ENCODE data around the gene GRIA1.

Gene GRIA1

DNA sequence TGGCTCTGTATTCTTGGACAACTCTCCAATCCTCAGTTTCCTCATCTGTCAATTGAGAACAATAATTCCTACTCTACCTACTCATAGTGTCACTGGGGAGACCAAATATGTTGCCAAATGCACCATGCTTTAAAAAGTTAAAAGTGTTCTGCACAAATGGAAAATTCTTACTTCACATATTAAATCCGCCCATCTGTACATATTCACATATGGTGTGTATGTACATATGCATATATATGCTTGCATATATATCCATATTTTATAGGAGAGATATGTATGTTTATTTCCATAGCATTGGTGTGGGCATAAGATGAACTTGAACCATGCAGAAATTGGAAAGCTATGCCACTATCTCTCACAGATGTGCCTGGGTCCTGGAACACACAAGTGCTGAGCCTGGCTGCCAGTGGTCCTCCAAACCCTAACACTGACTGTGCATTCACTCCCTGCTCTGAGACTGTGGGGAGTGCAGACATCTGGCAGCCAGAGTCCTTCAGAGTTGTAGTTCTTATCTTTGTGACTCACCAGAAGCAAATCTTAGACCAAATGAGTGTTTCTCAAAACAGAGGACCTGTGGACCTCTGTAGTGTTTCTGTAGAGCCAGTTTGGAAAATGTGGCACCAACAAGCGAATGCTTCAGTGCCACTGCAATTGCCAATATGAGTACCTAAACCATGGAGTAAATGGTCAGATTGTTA lies 168.7 kb downstream of the GRIA1 start:
- no peak for DNase-seq (ENCODE audit: low read depth in 2 of 2)

DNA sequence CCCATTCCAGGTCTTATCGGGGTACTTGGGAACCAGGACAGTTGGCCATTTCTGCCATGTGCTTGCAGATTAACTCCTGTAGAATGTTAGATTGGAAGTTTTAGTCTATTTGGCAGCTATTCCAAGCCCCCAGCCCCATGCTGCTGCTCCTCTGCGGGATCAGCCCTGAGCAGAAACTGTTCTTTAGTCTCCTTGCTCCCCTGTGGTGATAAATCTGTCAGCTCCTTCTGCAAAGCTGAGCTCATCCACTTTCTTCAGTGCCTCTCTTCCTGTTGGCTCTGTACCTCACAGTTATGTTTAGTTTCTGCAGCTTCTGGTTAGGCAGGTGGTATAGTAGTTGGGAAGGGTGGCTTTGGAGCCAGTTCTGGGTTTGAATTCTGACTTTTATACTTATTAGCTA lies 170.4 kb downstream of the GRIA1 start:
- no peak for DNase-seq (ENCODE audit: low read depth in 2 of 2)

DNA sequence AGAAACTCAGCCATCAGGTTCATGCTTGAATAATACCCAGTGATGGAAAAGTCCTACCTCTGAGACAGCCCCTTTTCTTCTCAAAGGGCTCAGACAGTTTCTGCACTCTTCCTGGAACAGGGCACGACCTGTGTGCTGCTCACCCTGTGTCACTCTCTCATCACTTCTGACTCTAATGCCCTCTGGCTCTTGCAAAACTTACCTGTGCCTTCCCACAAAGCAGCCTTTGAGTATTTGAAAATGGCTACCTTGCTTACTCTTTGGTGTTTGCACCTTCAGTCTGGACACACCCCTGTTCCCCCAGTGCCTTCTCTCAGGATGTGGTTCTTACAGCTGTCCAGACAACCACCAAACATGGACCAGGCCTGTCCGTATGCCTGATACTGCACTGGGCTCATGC lies 171.4 kb downstream of the GRIA1 start:
- DNase-seq (ENCODE audit: low read depth in 2 of 2) = no peak

DNA sequence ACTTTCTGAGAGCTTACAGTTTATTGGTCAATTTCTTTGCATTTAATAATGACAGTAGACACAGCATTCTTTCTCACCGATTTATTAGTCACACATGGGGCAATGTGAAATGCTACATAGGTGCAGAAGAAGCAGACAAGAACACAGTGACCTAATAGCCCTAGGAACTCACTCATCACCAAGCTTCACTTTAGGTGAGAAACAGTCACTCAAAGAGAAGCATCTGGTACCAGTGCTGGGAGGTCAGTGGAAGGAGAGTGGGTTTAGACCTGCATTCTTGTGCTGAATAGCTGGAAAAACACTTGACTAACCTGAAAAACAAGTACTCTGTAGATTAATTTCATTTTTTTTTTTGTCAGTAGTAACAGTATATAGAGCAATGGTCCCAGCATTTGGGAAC lies 179.6 kb downstream of the GRIA1 start:
- DNase-seq (ENCODE audit: low read depth in 2 of 2) = no peak

DNA sequence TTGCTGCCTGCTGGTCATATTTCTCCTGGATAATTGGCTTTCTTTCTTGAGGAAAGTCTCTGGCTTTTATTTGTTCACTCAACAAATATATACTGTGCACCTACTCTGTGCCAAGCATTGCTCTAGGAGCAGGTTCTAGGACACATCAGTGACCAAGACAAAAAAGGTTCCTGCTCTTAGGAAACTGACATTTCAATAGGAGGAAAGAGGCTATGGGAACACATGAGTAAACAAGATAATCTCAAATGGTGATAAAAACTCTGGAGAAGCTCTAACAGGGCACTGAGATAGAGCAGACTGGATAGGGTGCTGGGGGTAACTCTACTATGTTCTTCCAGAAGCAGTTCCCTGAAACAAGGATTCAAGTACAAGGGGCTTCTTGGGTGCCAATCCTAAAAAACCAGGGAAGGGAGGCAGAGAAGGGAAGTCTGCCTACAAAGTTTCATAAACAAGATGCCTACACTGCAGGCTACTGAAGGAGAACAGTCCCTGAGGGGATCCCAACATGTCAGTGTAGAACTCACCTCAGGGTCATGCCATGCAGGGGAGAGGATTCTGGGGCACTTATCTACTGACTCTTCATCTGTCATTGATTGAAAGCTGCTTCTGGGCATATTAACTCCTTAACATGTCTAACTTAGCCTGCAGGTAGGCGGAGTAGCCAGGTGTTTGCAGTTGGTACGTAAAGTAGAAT lies 181.3 kb downstream of the GRIA1 start:
- no peak for DNase-seq (ENCODE audit: low read depth in 2 of 2)

DNA sequence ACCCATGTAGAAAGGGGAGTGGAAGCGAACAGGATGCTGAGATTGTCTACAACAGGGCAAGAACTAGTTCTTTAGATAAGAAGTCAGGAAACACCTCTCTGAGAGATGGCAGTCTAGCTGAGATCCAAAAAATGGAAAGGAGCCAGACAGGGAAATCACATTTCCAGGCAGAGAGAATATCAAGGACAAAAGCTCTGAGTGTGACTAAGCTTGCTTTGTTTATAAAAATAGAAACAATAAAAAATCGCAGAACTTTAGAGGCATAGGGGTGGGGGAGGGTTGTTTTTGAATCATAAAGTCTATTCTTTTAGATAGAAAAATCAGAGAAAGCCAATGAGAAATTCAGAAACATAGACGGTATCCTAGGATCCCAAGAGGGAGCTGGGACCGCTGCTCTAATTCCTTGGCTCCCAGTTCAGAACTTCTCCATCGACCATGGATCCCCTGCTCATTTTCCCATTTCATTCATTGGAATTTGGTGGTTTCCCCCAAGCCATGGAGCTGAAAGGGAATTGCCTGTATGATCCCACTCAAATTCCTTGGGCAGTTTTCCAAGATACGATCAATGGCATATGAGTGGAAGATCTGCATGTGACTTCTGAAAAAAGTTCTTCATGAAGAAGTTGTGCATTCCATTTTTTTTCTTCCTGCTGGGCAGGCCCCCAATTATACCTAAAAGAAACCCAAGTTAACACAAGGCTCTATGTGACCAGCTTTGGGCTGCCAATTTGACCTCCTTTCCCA lies 182.0 kb downstream of the GRIA1 start:
- DNase-seq (ENCODE audit: low read depth in 2 of 2) = no peak

DNA sequence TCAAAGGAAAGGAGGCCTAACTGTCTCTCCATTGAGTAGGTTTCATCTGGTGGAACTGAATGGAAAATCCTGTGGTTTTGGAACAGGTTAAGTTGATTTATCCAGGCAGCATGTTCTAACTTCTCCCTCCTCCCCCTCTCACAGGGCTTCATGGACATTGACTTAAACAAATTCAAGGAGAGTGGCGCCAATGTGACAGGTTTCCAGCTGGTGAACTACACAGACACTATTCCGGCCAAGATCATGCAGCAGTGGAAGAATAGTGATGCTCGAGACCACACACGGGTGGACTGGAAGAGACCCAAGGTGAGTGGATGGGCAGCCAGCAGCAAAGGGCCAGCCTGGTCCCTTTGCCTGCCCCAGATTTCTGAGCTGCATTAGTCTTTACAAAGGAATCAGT lies 183.9 kb downstream of the GRIA1 start:
- no peak for DNase-seq (ENCODE audit: low read depth in 2 of 2)

DNA sequence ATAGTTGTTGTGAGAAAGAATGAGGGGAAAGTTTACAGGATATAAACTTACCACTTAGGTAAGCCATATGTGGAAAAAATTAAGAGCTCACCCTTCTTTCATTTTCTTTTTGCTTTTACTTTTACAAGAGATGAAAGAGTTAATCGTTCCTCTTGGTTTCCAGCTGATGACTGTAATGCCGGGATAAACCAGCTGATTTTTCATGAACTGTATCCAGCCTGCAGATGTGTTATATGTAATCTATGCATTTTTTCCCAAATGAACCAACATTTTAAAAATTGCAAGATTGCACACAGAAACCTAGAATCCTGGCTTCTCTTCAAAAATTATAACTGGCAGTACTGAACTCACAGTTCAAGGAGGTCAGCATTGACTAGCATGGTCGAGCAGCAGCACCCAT lies 185.9 kb downstream of the GRIA1 start:
- DNase-seq (ENCODE audit: low read depth in 2 of 2) = no peak

DNA sequence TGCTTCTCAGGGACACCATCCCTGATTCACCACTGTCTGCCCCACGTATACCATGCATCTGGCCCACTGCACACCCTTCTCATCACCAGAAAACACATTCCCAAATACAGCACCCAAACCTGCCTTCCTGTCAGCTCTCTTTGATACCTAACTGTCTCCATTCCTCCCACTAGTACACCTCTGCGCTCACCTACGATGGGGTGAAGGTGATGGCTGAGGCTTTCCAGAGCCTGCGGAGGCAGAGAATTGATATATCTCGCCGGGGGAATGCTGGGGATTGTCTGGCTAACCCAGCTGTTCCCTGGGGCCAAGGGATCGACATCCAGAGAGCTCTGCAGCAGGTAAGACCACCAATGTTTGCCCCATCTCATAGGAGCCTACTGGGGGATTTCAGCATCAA lies 186.4 kb downstream of the GRIA1 start:
- DNase-seq (ENCODE audit: low read depth in 2 of 2) = no peak

DNA sequence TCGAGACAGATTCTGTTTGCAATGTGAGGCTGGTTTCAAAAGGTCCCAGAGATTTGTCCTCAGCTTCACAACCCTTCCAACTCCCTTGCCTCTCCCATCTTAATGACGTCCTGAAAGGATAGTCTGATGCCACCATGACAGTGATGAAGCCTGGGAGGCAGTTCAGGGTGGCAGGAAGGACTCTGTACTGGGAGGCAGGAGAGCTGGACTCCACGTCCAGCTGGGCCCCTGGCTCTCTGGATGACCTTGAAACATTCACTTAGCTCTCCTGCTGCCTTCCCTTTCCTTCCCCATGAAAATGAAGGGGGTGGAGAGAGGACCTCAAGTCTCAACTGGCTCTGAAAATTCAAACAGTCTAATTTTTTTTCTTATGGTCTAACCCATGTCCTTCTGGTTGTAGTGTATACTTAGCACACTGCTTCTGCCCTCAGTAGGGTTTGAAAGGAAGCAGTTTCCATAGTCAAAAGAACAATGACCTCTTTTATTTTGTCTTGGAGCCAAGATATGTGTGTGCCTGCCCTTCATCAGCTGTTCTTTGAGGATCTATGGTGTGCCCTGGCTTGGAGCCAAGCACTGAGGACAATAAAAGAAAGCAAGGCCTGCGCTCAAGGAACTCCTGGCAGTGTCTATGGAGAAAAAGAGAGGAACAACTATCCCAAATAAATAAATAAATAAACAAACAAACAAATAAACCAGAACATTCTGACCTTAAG lies 188.3 kb downstream of the GRIA1 start:
- DNase-seq (ENCODE audit: low read depth in 2 of 2) = no peak

DNA sequence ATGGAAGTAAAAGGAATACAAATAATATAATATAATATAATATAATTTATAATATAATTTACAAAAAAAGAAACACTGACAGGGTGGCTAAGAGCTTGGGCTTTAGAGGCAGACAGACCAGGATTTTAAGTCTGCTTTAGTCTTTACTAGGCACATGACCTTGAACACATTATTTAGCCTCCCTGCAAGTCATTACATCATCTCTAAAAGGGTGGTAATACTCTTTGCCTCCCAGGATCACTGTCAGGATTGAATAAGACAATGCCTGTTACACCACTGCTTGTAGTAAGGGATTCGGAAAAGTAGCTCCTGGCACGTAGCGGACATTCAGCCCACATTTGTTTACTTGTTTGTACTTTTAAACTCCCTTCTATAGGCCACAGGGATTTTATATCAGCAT lies 199.8 kb downstream of the GRIA1 start:
- no peak for DNase-seq (ENCODE audit: low read depth in 2 of 2)

DNA sequence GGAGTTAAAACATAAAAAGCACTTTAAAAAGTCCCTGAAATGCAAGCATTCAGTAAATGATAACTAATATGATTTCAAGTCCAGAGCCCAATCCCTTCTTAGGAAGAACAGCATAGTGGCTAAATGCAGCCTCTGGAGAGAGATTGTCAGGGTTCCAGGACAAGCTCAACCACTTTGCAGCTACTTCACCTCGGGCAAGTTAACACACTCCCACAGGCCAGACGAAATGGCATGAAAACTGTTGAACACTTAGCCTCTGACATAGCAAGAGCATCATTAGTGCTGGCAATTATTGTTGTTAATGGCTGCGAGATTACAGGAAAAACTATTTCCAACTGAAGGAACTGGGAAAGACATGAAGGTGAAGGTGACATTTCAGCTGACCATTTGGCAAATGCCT lies 205.8 kb downstream of the GRIA1 start:
- DNase-seq (ENCODE audit: low read depth in 2 of 2) = no peak

DNA sequence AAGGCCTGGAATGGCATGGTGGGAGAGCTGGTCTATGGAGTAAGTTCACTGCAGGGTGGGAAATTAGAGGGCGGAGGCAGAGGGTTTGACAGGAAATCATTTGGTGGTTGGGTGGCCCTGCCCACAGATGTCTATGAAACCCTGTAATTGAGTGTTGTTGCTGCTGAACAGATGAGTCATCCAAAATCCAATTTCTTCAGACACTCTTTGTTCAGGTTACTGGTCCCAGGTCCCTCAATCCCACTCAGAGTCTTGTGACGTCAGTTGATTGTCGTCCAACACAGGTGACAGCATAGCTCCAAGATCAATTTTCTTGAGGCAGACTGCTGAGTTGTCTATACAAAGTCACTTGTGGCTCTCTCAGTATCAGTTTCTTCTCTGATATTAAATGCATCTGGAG lies 208.6 kb downstream of the GRIA1 start:
- no peak for DNase-seq (ENCODE audit: low read depth in 2 of 2)

DNA sequence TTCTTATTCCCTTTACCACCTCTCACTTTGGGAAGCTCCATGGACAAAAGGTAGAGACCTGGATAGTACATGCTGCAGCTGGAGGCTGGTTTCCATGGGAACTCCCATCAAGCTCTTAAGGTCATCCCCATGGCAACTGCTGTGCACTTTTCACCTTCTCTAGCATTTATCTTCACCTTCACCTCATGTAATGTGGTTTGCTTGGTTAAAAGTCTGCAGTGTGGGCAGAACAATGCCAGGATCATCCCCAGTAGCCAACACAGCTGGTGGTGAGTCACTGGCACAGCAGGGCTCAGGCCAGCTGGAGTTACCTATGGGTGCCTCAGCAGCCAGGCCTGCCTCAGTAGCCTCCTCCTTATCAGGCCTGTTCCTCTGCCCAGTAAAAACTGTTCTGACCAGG lies 210.5 kb downstream of the GRIA1 start:
- DNase-seq (ENCODE audit: low read depth in 2 of 2) = no peak

DNA sequence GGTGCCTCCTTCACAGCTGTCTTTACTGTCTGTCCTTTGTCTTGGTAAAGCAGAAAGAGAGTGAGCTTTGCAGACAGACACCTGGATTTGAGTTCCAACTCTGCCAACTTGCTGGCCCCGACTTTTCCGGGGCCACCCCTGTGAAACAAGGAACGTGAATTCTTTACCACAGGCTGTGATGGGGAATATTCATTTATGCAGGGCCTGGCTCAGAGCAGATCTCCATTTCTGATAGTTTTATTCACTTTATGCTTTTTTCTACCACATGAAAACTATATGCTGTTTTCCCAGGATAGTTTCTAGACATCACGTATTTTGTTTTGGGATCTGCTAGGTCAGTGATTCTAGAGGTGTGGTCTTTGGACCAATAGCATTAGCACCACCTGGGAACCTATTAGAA lies 211.8 kb downstream of the GRIA1 start:
- DNase-seq (ENCODE audit: low read depth in 2 of 2) = no peak

DNA sequence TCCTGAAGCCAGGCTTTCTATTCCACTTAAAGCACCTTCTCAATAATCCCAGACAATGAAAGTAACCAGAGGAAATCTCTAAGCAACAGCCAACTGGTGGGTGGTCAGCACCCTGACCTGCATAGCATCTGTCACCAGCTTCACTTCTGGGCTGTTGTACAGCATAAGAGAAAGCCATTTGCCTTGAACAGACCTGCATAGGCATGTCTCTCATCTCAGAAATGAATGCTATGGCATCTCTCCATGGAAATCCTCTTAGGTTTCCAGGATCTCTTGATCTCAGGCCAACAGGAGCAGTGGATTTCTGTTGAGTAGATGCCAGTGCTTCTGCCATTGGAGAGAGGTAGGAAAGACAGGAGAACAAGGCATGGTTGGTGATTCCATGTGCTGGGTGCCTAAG lies 213.6 kb downstream of the GRIA1 start:
- no peak for DNase-seq (ENCODE audit: low read depth in 2 of 2)

DNA sequence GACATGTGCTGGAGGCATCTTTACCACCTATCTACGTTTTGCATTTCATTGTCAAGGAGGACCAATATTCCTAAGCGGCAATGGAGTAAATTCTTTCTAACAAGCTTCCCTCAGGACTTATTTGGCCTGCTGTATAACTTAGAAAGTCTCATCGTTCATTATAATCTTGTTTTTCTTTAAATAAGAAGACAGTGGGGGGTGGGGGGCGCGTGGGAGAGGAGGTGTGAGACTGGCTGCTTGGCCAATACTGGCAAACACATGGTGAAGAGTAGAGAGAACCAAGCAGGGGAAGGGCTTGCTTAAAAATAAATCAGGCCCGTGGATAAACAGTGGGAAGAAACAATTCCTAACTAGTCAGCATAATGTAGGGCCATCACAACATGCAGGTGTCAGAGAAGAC lies 217.2 kb downstream of the GRIA1 start:
- DNase-seq (ENCODE audit: low read depth in 2 of 2) = no peak

DNA sequence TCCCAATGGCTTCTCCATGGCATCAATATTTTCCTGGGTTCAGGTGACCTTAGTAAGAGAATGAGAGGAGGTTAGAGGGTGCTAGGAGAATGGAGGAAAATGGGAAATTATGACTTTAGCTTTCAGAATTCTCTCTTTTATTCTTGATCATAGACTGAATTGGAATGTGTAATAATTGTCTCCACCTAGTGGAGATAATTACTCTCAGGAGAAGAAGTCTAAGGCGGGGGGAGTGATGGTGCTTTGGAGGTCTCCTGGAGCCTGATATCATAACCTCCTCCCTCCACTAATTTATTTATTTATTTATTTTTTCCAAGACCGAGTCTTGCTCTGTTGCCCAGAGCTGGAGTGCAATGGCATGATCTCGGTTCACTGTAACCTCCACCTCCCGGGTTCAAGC lies 221.3 kb downstream of the GRIA1 start:
- no peak for DNase-seq (ENCODE audit: low read depth in 2 of 2)

DNA sequence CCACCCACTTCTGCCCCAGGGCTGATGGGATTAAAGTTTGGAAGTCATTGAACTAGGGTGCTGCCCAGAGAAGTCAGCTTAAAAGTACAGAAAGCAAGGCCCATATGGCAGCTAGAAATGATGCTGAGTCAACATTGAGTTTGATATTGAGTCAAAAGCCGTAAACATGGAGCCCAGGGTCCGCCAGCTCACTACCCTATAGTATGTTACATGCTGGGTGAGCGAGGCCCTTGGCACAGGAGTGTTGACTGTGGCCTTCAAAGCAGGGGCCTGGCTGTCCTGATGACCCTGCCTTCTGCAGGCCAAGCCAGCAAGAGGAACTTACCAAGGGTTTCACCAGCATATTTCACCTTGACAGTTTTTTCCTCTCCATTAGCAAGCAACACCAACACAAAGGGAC lies 222.5 kb downstream of the GRIA1 start:
- no peak for DNase-seq (ENCODE audit: low read depth in 2 of 2)

DNA sequence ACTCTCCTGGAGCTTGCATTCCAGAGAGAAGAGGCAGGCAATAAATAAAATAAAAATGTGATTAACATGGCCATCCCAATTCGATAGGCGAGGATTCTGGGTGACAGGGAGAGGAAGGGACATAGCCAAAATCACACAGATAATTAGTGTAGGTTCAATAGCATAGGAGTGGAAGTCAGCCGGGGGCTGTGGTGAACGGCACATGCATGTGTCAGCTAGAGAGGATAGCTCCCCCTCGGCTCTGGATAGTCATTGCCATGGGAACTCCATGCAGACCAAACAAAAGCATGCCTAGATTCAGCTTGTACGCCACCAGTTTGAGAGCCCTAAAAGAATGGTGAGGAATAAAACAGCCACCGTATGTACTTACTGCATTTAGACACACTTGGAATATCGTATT lies 223.5 kb downstream of the GRIA1 start:
- DNase-seq (ENCODE audit: low read depth in 2 of 2) = no peak

DNA sequence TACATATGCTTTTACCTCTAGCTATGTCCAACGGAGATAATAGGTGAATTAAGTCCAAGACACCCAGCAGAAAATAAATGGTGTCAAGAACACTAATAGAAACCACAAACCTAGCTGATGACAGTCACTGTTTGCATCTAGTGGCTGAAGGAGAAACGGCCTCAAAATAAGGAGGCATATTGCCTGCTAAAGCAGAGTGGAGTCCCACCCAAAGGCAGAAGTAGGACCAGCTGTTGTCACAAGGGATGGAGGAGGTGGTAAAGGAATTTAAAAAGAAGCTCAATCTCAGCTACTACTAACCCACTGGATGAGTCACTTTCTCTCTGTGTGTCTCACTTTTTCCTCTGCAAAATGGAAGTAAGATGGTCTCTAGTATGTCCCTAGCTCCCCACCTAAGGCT lies 224.3 kb downstream of the GRIA1 start:
- DNase-seq (ENCODE audit: low read depth in 2 of 2) = no peak

DNA sequence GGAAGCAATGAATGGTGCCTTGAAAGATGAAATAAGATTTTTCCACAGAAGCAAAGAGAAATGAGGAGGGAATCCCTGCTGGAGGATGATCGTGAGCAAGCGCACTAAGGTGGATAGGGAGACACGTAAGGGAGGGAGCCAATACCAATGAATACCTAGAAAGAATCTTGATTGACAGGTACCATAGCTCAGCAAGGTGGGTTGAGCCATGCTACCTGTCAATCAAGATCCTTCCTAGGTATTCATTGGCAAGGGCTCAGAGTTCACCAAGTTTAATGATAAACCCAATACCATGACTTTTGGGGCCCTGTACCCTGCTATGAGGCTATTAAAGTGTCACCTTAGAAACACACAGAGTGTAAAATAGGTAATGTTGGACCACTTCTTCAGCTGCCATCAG lies 226.8 kb downstream of the GRIA1 start:
- DNase-seq (ENCODE audit: low read depth in 2 of 2) = no peak

DNA sequence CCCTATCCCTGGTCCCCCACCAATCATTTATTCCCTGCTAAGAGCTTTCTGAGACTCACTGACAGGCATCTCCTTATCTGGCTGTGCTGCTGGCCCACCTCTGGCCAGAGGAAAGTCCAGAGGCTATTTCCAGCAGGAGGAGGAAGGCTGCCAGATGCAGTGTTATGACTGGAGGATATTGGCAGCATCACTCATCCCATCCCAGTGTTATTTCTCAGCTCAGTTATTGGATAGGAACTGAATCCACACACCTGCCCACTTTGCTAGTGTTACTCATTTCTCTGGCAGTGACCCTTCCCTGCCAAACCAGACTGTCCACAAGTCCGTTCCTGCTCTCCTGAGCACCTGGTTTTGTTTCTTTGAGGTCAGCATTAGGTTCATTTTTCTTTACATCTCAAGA lies 228.2 kb downstream of the GRIA1 start:
- no peak for DNase-seq (ENCODE audit: low read depth in 2 of 2)
